ENCODE measurements around the gene MID1IP1.

GRCh38 chrX:38839944-38840343 lies 38.7 kb downstream of the MID1IP1 start:
- TF ChIP-seq POLR2A (IDR thresholded peaks at IDR 0.05; ENCODE audit: control extremely low read depth in 1 of 2, low read depth in 2 of 2, low read length in 2 of 2) (no peak), HDAC6 (IDR thresholded peaks at IDR 0.05; ENCODE audit: low read depth, low read length) (no peak), CTCF (IDR thresholded peaks at IDR 0.05; ENCODE audit: control extremely low read depth in 1 of 3, insufficient read depth in 1 of 3, low read depth in 1 of 3, low read length in 3 of 3) (no peak)
